ENCODE results near the gene RNF166.

The RNF166 gene

DNA sequence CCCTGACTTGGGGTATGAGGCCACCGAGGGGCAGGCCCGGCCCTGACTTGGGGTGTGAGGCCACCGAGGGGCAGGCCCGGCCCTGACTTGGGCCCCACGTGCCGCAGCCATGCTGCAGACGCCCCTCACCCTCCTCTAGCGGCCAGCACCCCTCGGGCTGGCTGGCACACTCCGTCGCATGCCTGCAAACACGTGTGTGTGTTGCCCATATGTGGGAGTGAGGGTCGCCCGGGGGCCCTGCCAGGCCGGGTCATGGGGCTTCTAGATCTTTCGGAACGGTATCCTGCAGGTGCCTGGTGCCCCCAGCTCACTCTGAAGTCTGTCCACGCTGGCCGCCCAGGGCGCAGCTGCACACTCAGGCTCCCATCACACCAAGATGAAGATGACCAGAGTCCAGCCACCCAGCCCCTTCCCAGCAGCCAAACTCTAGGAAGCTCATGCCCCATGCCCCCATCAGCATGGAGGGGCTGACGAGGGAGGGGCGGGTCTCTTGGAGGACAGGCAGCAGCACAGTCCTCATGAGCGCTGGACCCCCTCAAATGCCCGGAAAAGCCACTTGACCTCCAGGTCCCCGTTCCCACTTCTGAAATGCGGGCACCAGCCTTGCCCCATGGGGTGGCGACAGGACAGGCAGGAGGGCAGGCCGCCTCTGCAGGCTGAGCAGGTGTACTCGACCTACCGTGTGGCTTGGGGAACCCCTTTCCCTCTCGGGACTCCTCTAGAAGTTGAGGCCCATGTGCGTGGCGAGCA, 33.9 kb upstream of the RNF166 start:
- ChIA-PET POLR2A (no interaction called here), CTCF (interaction anchor here (0.6 to 9.5 kb wide), 3 partner anchors 27 to 285 kb away, joined by 3 to 74 read pairs (median 3); partner anchors contain the start of gene PIEZO1)
- TF ChIP-seq, protein P1, sequence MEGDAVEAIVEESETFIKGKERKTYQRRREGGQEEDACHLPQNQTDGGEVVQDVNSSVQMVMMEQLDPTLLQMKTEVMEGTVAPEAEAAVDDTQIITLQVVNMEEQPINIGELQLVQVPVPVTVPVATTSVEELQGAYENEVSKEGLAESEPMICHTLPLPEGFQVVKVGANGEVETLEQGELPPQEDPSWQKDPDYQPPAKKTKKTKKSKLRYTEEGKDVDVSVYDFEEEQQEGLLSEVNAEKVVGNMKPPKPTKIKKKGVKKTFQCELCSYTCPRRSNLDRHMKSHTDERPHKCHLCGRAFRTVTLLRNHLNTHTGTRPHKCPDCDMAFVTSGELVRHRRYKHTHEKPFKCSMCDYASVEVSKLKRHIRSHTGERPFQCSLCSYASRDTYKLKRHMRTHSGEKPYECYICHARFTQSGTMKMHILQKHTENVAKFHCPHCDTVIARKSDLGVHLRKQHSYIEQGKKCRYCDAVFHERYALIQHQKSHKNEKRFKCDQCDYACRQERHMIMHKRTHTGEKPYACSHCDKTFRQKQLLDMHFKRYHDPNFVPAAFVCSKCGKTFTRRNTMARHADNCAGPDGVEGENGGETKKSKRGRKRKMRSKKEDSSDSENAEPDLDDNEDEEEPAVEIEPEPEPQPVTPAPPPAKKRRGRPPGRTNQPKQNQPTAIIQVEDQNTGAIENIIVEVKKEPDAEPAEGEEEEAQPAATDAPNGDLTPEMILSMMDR (IDR thresholded peaks at IDR 0.05; ENCODE audit: control extremely low read depth, extremely low read depth, low read depth, missing control alignments): no peak
- DNase-seq (ENCODE audit: extremely low spot score): no peak

DNA sequence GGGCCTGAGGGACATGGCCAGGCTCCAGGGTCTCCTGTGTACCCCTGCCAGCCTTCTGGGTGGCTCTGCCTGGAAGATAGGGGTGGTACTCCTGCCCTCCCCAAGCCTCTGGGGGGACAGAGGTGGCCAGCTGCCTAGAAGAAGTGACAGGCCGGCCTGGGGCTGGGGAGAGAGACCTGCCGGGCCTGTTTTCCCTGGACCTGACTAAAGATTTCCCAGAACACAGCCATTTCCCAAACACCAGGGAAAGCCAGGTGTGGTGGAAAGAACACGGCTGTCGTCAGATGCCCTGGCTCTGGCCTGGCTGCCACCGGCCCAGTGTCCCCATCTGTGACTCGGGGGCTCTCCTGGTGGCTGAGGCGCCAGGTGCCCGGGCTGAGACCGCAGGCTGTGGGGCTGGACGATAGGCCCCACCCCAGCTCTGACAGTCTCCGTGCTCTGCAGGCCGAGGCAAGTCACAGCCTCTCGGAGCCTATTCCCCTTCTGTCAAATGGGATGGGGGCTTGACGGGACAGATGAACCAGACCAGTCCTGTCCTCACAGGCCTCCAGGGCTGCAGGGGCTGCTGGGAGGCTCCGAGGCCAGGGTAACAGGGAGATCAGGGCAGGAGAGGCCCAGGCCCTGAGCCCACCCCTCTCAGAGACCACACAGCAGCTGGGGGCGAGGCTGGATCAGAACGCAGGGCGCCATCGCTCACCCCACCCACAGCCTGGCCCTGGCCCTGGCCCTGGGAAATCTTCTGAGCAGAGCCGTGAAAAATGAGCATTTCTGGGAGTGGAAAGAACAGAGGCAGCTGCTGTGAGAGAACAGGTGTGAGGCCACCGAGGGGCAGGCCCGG, 33.1 kb upstream of the RNF166 start:
- DNase-seq (ENCODE audit: extremely low spot score): no peak
- CTCF ChIA-PET: interaction anchor here (0.6 to 9.5 kb wide), 4 partner anchors 9 to 286 kb away, joined by 3 to 80 read pairs (median 71); partner anchors contain the start of gene PIEZO1
- POLR2A ChIA-PET: no interaction called here
- TF ChIP-seq, protein P1 (IDR thresholded peaks at IDR 0.05; ENCODE audit: control extremely low read depth, extremely low read depth, low read depth, missing control alignments): no peak

DNA sequence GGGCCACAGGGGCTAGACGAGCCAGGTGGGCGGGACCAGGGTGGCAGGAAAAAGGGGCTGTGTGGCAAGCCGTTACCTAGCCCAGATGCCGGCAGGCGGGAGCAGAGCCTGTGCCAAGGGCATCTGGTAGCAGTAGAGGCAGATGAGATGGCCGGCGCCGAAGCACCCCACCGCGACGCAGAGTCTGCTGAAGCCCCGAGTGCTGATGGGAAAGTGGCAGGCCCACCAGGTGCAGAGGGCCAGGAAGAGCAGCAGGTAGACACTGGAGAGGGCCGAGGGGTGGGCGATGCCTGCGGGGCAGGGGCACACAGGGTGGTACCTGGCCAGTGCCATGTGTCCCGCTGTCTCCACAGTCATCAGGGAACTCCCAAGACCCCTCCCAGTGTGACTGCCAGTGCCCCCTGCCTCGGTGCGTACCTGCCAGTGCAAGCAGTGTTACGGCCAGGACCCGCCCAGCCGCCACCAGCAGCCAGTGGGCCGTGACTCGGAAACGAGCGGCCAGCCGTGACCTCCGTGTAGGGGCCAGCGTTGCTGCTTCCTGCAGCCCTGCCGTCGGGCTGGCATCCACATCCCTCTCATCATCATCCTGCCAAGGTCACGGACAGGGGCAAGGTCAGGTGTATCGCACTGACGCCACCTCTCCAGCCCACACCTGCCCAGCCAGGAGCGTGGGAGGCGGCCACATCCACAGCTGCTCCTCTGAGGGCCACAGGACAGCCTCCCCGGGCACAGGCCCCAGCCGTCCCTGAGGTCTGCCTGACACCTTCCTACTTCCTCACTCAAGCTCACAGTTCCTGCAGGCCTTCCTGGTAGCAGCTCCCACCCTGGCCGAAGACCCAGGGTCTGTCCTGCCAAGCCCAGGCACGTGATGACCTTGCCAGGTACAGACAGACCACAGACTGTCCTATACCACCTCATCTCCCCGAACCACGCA, 32.2 kb upstream of the RNF166 start:
- DNase-seq (ENCODE audit: extremely low spot score): no peak
- ChIA-PET CTCF (interaction anchor here (0.7 to 6.0 kb wide), 33 partner anchors 10 to 787 kb away, joined by 3 to 80 read pairs (median 7); partner anchors contain the start of genes APRT, CDH15, PIEZO1 and ZC3H18), POLR2A (no interaction called here)
- TF ChIP-seq, protein P1 (IDR thresholded peaks at IDR 0.05; ENCODE audit: control extremely low read depth, extremely low read depth, low read depth, missing control alignments): no peak

DNA sequence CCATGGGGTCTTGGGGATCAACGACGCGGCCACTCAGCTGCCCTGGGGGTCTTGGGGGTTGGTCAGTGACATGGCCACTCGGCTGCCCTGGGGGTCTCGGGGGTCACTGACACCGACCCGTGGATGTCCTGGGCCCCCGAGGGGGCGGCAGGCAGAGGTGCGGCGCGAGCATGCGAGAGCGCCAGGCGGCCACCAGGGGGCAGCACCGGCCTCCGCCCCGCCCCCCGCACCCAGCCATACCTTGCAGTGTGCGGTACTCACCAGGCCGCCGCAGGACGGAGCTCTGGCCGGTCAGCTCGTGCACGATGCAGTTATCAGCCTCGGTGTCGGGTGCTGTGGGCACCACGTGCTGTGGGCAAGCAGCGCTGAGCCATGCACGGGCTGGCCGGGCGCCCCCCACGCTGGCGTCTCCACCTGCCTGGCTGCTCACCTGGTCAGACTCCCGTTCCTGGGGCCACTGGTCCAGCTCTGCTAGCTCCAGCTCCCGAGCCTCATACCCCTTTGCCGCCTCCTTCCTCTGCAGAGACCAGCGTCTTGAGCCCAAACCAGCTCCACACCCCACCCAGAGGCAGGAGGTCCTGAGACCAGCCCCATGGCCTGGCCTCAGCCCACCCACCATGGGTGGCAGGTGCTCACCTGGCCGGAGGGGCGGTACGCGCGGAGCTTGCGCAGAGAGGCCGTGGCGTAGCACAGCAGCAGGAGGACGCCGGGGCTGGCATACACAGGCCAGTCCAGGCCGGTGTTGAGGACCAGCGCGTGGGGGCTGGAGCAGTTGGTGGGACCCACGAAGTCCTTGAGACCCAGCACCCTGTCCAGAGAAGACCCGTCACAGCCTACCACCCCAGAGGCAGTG, 31.3 kb upstream of the RNF166 start:
- peak; percentile 90 for DNase-seq (ENCODE audit: extremely low spot score)
- POLR2A ChIA-PET: interaction anchor here (1.0 kb wide), 1 partner anchor 43 kb away, joined by 3 read pairs; no protein-coding TSS in a partner anchor
- CTCF ChIA-PET: interaction anchor here (0.6 to 6.0 kb wide), 67 partner anchors 10 to 1180 kb away, joined by 3 to 80 read pairs (median 5); partner anchors contain the start of genes APRT, CDH15, GALNS and MC1R
- TF ChIP-seq, protein P1 (IDR thresholded peaks at IDR 0.05; ENCODE audit: control extremely low read depth, extremely low read depth, low read depth, missing control alignments): peak; percentile 95

DNA sequence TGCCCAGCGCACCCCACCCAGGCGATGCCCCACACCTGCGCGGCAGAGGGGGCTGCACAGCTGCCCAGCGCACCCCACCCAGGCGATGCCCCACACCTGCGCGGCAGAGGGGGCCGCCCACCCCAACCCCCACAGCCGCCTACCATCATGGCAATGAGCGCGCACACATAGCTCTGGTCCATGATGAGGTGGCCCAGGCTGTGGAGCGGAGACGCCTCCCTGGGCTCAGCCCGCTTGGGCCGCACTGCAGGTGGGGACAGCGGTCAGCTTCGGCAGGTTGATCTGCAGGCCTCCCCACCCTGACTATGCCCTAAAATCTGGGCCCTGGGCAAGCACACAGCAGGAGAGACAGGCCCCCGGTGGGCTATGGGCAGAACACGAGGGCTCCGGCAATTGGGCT, 30.3 kb upstream of the RNF166 start:
- TF ChIP-seq, protein P1 (IDR thresholded peaks at IDR 0.05; ENCODE audit: control extremely low read depth, extremely low read depth, low read depth, missing control alignments): no peak
- no peak for DNase-seq (ENCODE audit: extremely low spot score)
- ChIA-PET POLR2A (no interaction called here), CTCF (interaction anchor here (0.7 to 6.0 kb wide), 33 partner anchors 12 to 1181 kb away, joined by 3 to 80 read pairs (median 8); partner anchors contain the start of genes APRT, CDH15, GALNS and MC1R)
